IPS-20b (cell line): ENCODE measurements around the gene SLC10A1.

Source experiments
- H3K27ac ChIP-seq: one replicate; pipeline ENCODE4 v1.5.1; 2013; ENCODE audit warnings: low read length
- H3K27me3 ChIP-seq: 2 replicates; pipeline ENCODE4 v1.6.1; 2013; ENCODE audit warnings: mild to moderate bottlenecking, low read length, inconsistent platforms; ENCODE audit not compliant: insufficient read depth
- H3K36me3 ChIP-seq: 2 replicates; pipeline ENCODE4 v1.6.1; 2013; ENCODE audit warnings: low read depth, mild to moderate bottlenecking, inconsistent platforms, low read length, moderate library complexity; ENCODE audit not compliant: insufficient read depth
- H3K4me1 ChIP-seq: 2 replicates; pipeline ENCODE4 v1.6.1; 2013; ENCODE audit warnings: mild to moderate bottlenecking, control low read depth, inconsistent platforms, low read length, moderate library complexity; ENCODE audit not compliant: insufficient read depth
- H3K4me3 ChIP-seq: 2 replicates; pipeline ENCODE4 v1.5.1; 2013; ENCODE audit warnings: mild to moderate bottlenecking, low read length, inconsistent platforms
- H3K9ac ChIP-seq: 2 replicates; pipeline ENCODE4 v1.6.1; 2013; ENCODE audit warnings: low read depth, mild to moderate bottlenecking, inconsistent platforms, low read length, moderate library complexity
- H3K9me3 ChIP-seq: 2 replicates; pipeline ENCODE4 v1.6.1; 2013; ENCODE audit warnings: mild to moderate bottlenecking, low read depth, low read length, inconsistent platforms; ENCODE audit not compliant: insufficient read depth

The SLC10A1 gene

GRCh38 chr14:69766984-69767368 lies 30.1 kb downstream of the SLC10A1 start, which contains the start of gene SRSF5:
SRSF5 (plus strand) TSS chr14:69767142; CDS start chr14:69768157, 1,015 bp downstream.
- Histone ChIP-seq H3K4me1 (no peaks in the 10 kb centered on the region), H3K27ac (peak within 1 kb of the TSS; percentile 99), H3K27me3 (no peaks in the 10 kb centered on the region), H3K9me3 (no peaks in the 10 kb centered on the region; the same call in 1 of the 2 replicates), H3K9ac (peak within 1 kb of the TSS; percentile 100), H3K4me3 (peak within 1 kb of the TSS; percentile 86), H3K36me3 (peaks cover 46% of the 10 kb centered on the region)

- H3K4me1 ChIP-seq = no peaks in the 10 kb centered on the region
- H3K27me3 ChIP-seq = no peaks in the 10 kb centered on the region
- H3K4me3 ChIP-seq = no peak overlapping the region
- no peak overlapping the region for H3K27ac ChIP-seq
- peaks cover 16% of the 10 kb centered on the region for H3K36me3 ChIP-seq
- H3K9me3 ChIP-seq = no peaks in the 10 kb centered on the region; the same call in 1 of the 2 replicates
- no peak overlapping the region for H3K9ac ChIP-seq
Observed at GRCh38 chr14:69763761-69764510, 33.1 kb downstream of the SLC10A1 start.

GRCh38 chr14:69760810-69761209 lies 36.2 kb downstream of the SLC10A1 start:
- no peaks in the 10 kb centered on the region for H3K4me1 ChIP-seq
- no peaks in the 10 kb centered on the region for H3K36me3 ChIP-seq
- H3K27me3 ChIP-seq = no peaks in the 10 kb centered on the region
- H3K4me3 ChIP-seq = no peak overlapping the region
- no peak overlapping the region for H3K27ac ChIP-seq
- no peak overlapping the region for H3K9ac ChIP-seq
- H3K9me3 ChIP-seq = no peaks in the 10 kb centered on the region

- no peak overlapping the region for H3K9ac ChIP-seq
- no peaks in the 10 kb centered on the region for H3K9me3 ChIP-seq
- peaks cover 6% of the 10 kb centered on the region; the same call in 1 of the 2 replicates for H3K4me1 ChIP-seq
- H3K36me3 ChIP-seq = no peaks in the 10 kb centered on the region
- H3K4me3 ChIP-seq = no peak overlapping the region
- H3K27me3 ChIP-seq = no peaks in the 10 kb centered on the region
- no peak overlapping the region for H3K27ac ChIP-seq
Observed at GRCh38 chr14:69756298-69756697, 40.7 kb downstream of the SLC10A1 start.

GRCh38 chr14:69755784-69756183 lies 41.3 kb downstream of the SLC10A1 start:
- no peak overlapping the region for H3K4me3 ChIP-seq
- no peaks in the 10 kb centered on the region for H3K27me3 ChIP-seq
- no peaks in the 10 kb centered on the region for H3K36me3 ChIP-seq
- H3K9me3 ChIP-seq = no peaks in the 10 kb centered on the region
- no peak overlapping the region for H3K9ac ChIP-seq
- no peak overlapping the region for H3K27ac ChIP-seq
- peaks cover 6% of the 10 kb centered on the region; the same call in 1 of the 2 replicates for H3K4me1 ChIP-seq

DNA sequence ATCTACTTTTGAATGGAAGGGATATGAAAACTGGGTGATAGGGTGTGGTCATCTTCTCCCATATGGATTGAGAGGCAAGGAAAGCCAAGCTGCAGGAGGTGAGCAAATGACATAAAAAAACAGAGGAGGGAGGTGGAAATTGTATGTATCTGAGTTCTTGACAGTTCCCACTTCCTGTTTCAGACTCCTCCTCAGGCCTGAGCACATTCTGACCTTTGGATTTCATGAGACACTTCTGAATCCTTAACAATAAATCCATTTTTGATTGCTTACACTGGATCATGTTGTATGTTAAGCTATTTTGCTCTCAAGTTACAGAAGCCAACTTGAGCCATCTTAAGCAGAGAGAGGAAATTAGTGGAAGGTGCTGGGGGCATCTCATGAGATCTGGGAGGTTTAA lies 41.7 kb downstream of the SLC10A1 start:
- Histone ChIP-seq H3K4me1 (peaks cover 6% of the 10 kb centered on the region; the same call in 1 of the 2 replicates), H3K27ac (no peak overlapping the region), H3K36me3 (no peaks in the 10 kb centered on the region), H3K27me3 (no peaks in the 10 kb centered on the region), H3K9ac (no peak overlapping the region), H3K4me3 (no peak overlapping the region), H3K9me3 (no peaks in the 10 kb centered on the region)

DNA sequence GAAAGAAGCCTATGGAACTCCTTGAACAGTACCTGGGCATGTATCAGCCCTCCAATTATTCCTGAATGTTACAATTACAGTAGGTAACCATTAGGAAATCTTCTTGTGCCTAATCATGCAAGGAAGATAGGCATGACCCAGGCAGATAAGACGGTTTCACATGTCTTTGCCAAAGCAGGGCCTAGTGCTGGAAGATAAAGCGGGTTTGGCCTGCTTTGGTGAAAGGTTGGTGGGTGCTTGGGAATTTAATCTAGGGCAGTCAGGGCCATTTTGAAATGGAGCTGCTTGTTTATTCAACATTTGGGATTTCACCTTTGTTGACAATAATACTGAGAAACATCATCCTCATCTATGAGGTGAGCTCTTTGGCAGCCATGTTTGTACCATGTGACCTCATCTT lies 42.6 kb downstream of the SLC10A1 start:
- H3K4me1 ChIP-seq = peaks cover 6% of the 10 kb centered on the region; the same call in 1 of the 2 replicates
- no peak overlapping the region for H3K4me3 ChIP-seq
- H3K27ac ChIP-seq = no peak overlapping the region
- no peak overlapping the region for H3K9ac ChIP-seq
- H3K36me3 ChIP-seq = no peaks in the 10 kb centered on the region
- no peaks in the 10 kb centered on the region for H3K27me3 ChIP-seq
- H3K9me3 ChIP-seq = no peaks in the 10 kb centered on the region

DNA sequence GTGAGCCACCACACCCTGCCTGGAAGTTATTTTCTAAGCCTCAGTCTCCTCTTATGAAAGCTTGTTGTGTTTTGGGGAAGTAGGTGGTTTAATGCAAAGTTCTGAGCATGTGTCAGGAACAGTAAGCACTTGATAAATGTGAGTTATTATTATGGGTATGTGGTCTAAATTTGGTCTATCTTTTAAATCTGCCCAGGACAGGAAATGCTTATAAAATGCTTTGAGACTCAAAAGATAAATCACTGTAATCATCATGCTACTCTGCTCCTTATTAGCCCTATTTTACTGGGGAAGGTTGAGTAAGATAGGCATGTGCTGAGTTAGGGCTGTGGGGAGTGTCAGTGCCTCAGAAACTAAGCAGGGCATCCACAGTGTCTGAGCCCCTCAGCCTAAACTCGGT lies 43.2 kb downstream of the SLC10A1 start:
- H3K4me3 ChIP-seq = no peak overlapping the region
- no peak overlapping the region for H3K9ac ChIP-seq
- H3K27me3 ChIP-seq = no peaks in the 10 kb centered on the region
- H3K27ac ChIP-seq = no peak overlapping the region
- no peaks in the 10 kb centered on the region for H3K36me3 ChIP-seq
- no peaks in the 10 kb centered on the region for H3K9me3 ChIP-seq
- peaks cover 6% of the 10 kb centered on the region; the same call in 1 of the 2 replicates for H3K4me1 ChIP-seq

DNA sequence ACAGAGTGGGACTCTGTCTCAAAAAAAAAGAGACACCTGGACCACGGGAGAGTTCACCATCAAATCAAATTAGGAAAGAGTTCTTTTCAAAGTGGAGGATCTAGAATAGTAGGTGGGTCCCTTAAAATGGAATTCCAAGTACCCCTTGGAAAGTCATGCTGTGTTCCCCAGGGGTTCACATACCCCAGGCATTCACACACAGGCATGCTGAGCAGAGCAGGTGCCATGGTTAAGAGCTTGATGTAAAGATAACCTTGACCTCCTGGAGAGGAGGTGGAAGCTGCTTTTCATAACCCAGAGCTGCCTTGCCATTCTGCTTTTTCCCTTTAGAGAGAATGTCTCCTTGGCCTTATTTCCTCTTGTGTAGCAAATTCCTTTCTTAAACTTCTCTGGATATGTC lies 44.3 kb downstream of the SLC10A1 start:
- Histone ChIP-seq H3K27me3 (no peaks in the 10 kb centered on the region), H3K36me3 (no peaks in the 10 kb centered on the region), H3K4me1 (peaks cover 6% of the 10 kb centered on the region; the same call in 1 of the 2 replicates), H3K9ac (no peak overlapping the region), H3K4me3 (no peak overlapping the region), H3K27ac (no peak overlapping the region), H3K9me3 (no peaks in the 10 kb centered on the region)

DNA sequence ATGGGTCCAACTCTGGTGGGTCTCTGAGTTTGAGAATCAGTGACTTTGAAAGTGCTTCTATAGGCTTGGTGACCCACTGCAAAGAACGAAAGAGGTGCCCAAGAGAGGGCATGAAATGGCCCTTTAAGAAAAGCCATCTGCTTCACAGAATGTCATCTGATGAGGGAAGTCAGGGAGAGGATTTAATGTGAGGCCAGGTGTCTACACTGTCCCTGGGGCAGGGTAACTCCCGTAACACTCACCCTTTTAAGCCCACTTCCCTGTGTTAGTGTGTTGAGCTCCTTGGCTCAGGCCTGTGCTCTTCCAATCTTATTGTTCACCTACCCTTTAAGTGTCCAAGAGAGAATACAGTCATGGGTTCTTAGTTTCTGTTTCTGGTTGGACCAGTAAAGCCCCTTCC lies 46.5 kb downstream of the SLC10A1 start:
- Histone ChIP-seq H3K9ac (no peak overlapping the region), H3K4me3 (no peak overlapping the region), H3K27ac (no peak overlapping the region), H3K4me1 (peaks cover 6% of the 10 kb centered on the region; the same call in 1 of the 2 replicates), H3K9me3 (no peaks in the 10 kb centered on the region), H3K36me3 (no peaks in the 10 kb centered on the region), H3K27me3 (no peaks in the 10 kb centered on the region)

DNA sequence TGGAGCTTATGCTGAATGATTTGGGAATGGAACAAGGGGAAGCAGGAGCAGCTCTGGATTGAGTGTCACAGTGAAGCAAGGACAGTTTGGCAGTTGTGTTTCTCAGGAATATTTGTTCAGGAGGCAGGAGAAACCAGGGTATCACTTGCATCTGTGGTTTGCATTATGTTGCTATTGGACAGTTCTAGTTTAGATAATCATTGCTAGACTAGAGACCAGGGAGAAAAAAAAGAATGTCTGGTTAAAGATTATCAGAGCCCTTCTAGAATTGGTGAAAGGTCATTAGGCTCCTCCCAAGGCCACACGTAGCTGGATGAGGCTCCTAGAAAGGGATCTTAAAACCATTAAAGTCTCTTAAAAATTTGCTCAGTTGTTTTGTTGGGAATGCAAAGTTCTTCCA lies 47.1 kb downstream of the SLC10A1 start:
- H3K4me1 ChIP-seq = peaks cover 6% of the 10 kb centered on the region; the same call in 1 of the 2 replicates
- no peak overlapping the region for H3K27ac ChIP-seq
- no peaks in the 10 kb centered on the region for H3K27me3 ChIP-seq
- H3K36me3 ChIP-seq = no peaks in the 10 kb centered on the region
- no peak overlapping the region for H3K9ac ChIP-seq
- peaks cover 2% of the 10 kb centered on the region; the same call in 1 of the 2 replicates for H3K9me3 ChIP-seq
- H3K4me3 ChIP-seq = no peak overlapping the region

DNA sequence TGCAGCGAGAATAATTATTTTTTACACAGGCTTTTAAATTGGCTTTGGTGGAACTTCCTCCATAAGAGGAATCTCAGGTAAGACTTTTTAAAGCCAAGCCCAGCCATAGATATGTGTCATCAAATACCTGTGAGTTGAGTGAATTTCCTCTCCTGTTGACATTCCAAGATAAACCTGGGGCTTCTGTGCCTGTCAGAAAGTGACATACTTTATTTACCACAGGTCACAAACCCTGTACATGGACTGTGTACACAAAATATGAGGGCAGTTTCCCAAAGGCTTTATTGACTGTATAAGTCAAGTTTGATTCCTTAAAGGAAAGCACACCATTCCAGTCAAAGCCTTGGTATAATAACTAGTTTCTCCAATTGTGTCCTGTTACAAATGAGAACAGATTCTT lies 56.0 kb downstream of the SLC10A1 start:
- Histone ChIP-seq H3K4me3 (no peak overlapping the region), H3K27ac (no peak overlapping the region), H3K9me3 (peaks cover 33% of the 10 kb centered on the region), H3K4me1 (no peaks in the 10 kb centered on the region), H3K27me3 (no peaks in the 10 kb centered on the region), H3K36me3 (no peaks in the 10 kb centered on the region), H3K9ac (no peak overlapping the region)
